Heart right ventricle (tissue), 16 donors: ENCODE results near the gene BPIFB4. TPM values are rescaled to one million over a fixed set of nuclear protein-coding genes. Genes with fewer than 3 reads are reported as not detected.
"Not testable (repeated sequence)": the region's sequence is repeated elsewhere in the genome, so short reads cannot be mapped to it uniquely, and the experiment has no call there.

Source experiments
- ATAC-seq, 8 donors: fragments of 200-7000 bp; cut with Tn5 transposase; one replicate each; pipeline ENCODE4 v1.9.1; 2020; ENCODE audit warnings: mild to moderate bottlenecking in 8 of 8, moderate library complexity in 8 of 8, moderate number of reproducible peaks in 1 of 8
- DNase-seq, 2 donors: peaks; one replicate each; pipeline ENCODE4 v3.0.0-alpha.2; 2020
- H3K27ac ChIP-seq, 10 donors: fragments of 200-600 bp; sonication (generic) in 2 of 10; one replicate each; pipeline versions ENCODE4 v1.5.0 to v1.8.0; 2020 to 2022; ENCODE audit warnings: mild to moderate bottlenecking in 3 of 10
- H3K27me3 ChIP-seq, 7 donors: fragments of 200-600 bp; one replicate each; pipeline ENCODE4 v1.8.0; 2021 to 2022; ENCODE audit warnings: mild to moderate bottlenecking in 2 of 7
- H3K36me3 ChIP-seq, 9 donors: fragments of 200-600 bp; sonication (generic) in 1 of 9; one replicate each; pipeline versions ENCODE4 v1.5.0 to v1.8.0; 2020 to 2022; ENCODE audit warnings: mild to moderate bottlenecking in 2 of 9
- H3K4me1 ChIP-seq, 9 donors: fragments of 200-600 bp; sonication (generic) in 1 of 9; one replicate each; pipeline versions ENCODE4 v1.5.0 to v1.8.0; 2020 to 2022; ENCODE audit warnings: mild to moderate bottlenecking in 4 of 9
- H3K4me3 ChIP-seq, 10 donors: fragments of 200-600 bp; sonication (generic) in 2 of 10; one replicate each; pipeline versions ENCODE4 v1.5.0 to v1.8.0; 2020 to 2022; ENCODE audit warnings: mild to moderate bottlenecking in 7 of 10, moderate library complexity in 2 of 10
- H3K9me3 ChIP-seq, 11 donors: fragments of 200-600 bp in 10 of 11; sonication (generic) in 2 of 11; one replicate each; pipeline versions ENCODE4 v1.5.0 to v1.8.0; 2013 to 2022; ENCODE audit warnings: mild to moderate bottlenecking in 2 of 11, control low read depth in 1 of 11, moderate library complexity in 1 of 11
- WGBS, 2 donors: extraction: QIAGEN DNeasy Blood & Tissue Kit; methylation state at CpG; one replicate each; pipeline ENCODE4 v1.1.7; 2013; ENCODE audit warnings: inconsistent platforms in 1 of 2; 5-methylcytosine and 5-hydroxymethylcytosine counted together
- intact Hi-C, 10 donors: fragments of 100-400 bp; cut with DNase I; formaldehyde crosslinking; loops; one replicate each; pipeline versions ENCODE4 v1.11.1 to v1.14.2; 2022
- polyA plus RNA-seq, 2 donors: library from polyadenylated mRNA; stranded (reverse); fragments of 200-250 nt; gene quantifications; one replicate each; pipeline ENCODE4 v1.2.3, GENCODE V29; 2013
- total RNA-seq, 10 donors: library from RNA; stranded (reverse); fragmentation: NEBNext Ultra II Directional in 3 of 10; extraction: Animal tissue kit (Norgen Biotek cat#: 25700) in 3 of 10; gene quantifications; one replicate each; pipeline versions ENCODE4 v1.2.1 to v1.2.4, GENCODE V29; 2021 to 2023
- TF ChIP-seq, protein P1 (sequence below), 9 donors: fragments of 200-600 bp; sonication (generic) in 2 of 9; IDR thresholded peaks; one replicate each; pipeline versions ENCODE4 v1.5.0 to v1.8.0; 2021 to 2022; ENCODE audit warnings: antibody characterized with exemption in 9 of 9, mild to moderate bottlenecking in 5 of 9, moderate library complexity in 1 of 9
- donor health status: Arrhythmogenic right ventricular cardiomyopathy.
- donor health status: ischemic (EF 13 %, LVEDD 7.1; RV severe dilation, severe dysfunction).
- donor health status: healthy with polysubstance abuse.
- donor health status: DM: no; HTN: yes; CAD: no.
- donor health status: DM: no; HTN: no; CAD: no.
- donor health status: ischemic (EF 25% LVEDD 6.9; RV normal size, moderate dysfunction).
- donor health status: ischemic (EF 25% LVEDD 5.7; RV mildly dilated, moderate dysfunction).
- donor health status: healthy.
- donor health status: DM: yes; HTN: yes; CAD: no.
- donor health status: Ischemic cardiomyopathy.
- donor health status: ischemic (EF 35%, LVEDD 5.7; RV mildly dilated, moderate dysfunction).
- donor health status: nonischemic (EF 11% LVEDD 7.7; RV severe dilation, severe dysfunction).
- donor health status: DM: yes; HTN: yes; CAD: no.
- donor health status: PGD.
- donor health status: ischemic (EF 29% LVEDD 5.4; RV normal size, mild dysfunction).
- donor health status: nonischemic (EF 23%, LVEDD 6.1; RV moderate dilation, normal function).

The BPIFB4 gene
- total and polyA plus RNA-seq, 12 donors, result not detected

- peaks cover 0 to 2% (median 0%) of the 10 kb centered on the region in 7 donors for H3K27me3 ChIP-seq
- 64 to 74% methylated on average over 1 of the region's 1 CpG for WGBS, 2 donors
- H3K4me3 ChIP-seq, result no peak overlapping the region
- peaks cover 0 to 25% (median 11%) of the 10 kb centered on the region in 11 donors for H3K9me3 ChIP-seq
- no peak overlapping the region for H3K27ac ChIP-seq
- ATAC-seq (no peak), DNase-seq (no peak)
- TF ChIP-seq, protein P1, sequence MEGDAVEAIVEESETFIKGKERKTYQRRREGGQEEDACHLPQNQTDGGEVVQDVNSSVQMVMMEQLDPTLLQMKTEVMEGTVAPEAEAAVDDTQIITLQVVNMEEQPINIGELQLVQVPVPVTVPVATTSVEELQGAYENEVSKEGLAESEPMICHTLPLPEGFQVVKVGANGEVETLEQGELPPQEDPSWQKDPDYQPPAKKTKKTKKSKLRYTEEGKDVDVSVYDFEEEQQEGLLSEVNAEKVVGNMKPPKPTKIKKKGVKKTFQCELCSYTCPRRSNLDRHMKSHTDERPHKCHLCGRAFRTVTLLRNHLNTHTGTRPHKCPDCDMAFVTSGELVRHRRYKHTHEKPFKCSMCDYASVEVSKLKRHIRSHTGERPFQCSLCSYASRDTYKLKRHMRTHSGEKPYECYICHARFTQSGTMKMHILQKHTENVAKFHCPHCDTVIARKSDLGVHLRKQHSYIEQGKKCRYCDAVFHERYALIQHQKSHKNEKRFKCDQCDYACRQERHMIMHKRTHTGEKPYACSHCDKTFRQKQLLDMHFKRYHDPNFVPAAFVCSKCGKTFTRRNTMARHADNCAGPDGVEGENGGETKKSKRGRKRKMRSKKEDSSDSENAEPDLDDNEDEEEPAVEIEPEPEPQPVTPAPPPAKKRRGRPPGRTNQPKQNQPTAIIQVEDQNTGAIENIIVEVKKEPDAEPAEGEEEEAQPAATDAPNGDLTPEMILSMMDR (IDR thresholded peaks at IDR 0.05), result no peak
- intact Hi-C loops, result no loop called here
- H3K4me1 ChIP-seq, result no peaks in the 10 kb centered on the region
- H3K36me3 ChIP-seq, result no peaks in the 10 kb centered on the region
These were observed 35.7 kb upstream of the BPIFB4 start for GRCh38 chr20:33043731-33044181.

- H3K4me1 ChIP-seq, H3K27ac ChIP-seq, H3K27me3 ChIP-seq, ATAC-seq, DNase-seq, intact Hi-C loops, H3K4me3 ChIP-seq, H3K36me3 ChIP-seq: not testable (repeated sequence)
- WGBS, 2 donors, result 75 to 82% methylated on average over 15 of the region's 15 CpGs
- H3K9me3 ChIP-seq, result peaks cover 0 to 25% (median 11%) of the 10 kb centered on the region in 11 donors
These were observed 34.2 kb upstream of the BPIFB4 start for GRCh38 chr20:33045129-33045721.

DNA sequence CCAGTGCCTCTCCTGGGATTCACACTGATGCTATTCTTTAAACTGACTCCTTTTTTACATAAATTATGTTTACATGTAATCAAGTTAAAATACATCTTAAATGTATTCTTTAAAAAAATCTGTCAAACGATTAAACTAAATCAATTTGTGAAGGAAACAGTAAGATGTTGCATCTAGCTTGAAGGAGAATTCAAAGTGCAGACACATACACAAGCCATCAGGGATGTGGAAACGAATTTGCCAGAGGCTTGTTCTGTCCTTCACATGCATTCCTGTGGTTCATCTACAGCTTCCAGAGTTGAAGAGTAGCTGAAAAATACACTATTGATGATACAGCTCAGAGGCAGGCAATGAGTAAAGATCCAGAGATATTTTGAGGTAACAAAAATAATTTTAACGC, 33.0 kb upstream of the BPIFB4 start:
- 73 to 79% methylated on average over 3 of the region's 3 CpGs for WGBS, 2 donors
- Histone ChIP-seq H3K27me3 (no peaks in the 10 kb centered on the region), H3K27ac (no peak overlapping the region), H3K9me3 (peaks cover 0 to 25% (median 11%) of the 10 kb centered on the region in 11 donors), H3K4me3 (no peak overlapping the region), H3K36me3 (no peaks in the 10 kb centered on the region), H3K4me1 (no peaks in the 10 kb centered on the region)
- TF ChIP-seq, protein P1 (IDR thresholded peaks at IDR 0.05), result no peak
- no peak for DNase-seq
- intact Hi-C loops, result no loop called here
- no peak for ATAC-seq

GRCh38 chr20:33051333-33051732, 28.1 kb upstream of the BPIFB4 start:
- Histone ChIP-seq H3K27ac (no peak overlapping the region), H3K36me3 (no peaks in the 10 kb centered on the region), H3K4me3 (no peak overlapping the region), H3K9me3 (peaks cover 0 to 6% (median 0%) of the 10 kb centered on the region in 11 donors), H3K27me3 (peaks cover 0 to 20% (median 0%) of the 10 kb centered on the region in 7 donors), H3K4me1 (no peaks in the 10 kb centered on the region)
- no peak for ATAC-seq
- no peak for DNase-seq
- 67 to 85% methylated on average over 4 of the region's 4 CpGs for WGBS, 2 donors
- intact Hi-C loops, result loop anchor here in 2 of 10 donors (2.0 to 10.0 kb wide), 2 partner anchors 49 to 667 kb away; no protein-coding TSS in a partner anchor
- TF ChIP-seq, protein P1 (IDR thresholded peaks at IDR 0.05), result no peak
